RWPE1 (cell line): ENCODE data around the gene ATP5MC3.
A peak's percentile ranks its signal among the peaks of the same experiment; 100 is the strongest.

Experiments used
- CTCF ChIA-PET: fragments of 350-600 bp; sonication (Branson Sonifier 250); formaldehyde crosslinking; extraction: SDS; loops from one replicate; lab custom pipeline; 2021; lab: Yijun Ruan, JAX
- POLR2A ChIA-PET: fragments of 400-600 bp; formaldehyde crosslinking; extraction: SDS; loops from one replicate; lab custom pipeline; 2020; ENCODE audit warnings: antibody characterized with exemption; ENCODE audit not compliant: low non-redundant PET; lab: Yijun Ruan, JAX
- DNase-seq: peaks from one replicate; pipeline ENCODE4 v3.0.0; 2012; ENCODE audit warnings: low spot score
- H3K27ac ChIP-seq: fragments of 450-650 bp; 2 replicates; pipeline ENCODE4 v1.5.1; 2017
- CTCF ChIP-seq: fragments of 450-650 bp; conservative IDR thresholded peaks from 2 replicates; pipeline ENCODE4 v1.5.1; 2017; ENCODE audit warnings: low read depth, mild to moderate bottlenecking

The ATP5MC3 gene

GRCh38 chr2:175207741-175208438 is 26.4 kb upstream of the ATP5MC3 start:
- ChIA-PET CTCF (interaction anchor here (0.6 kb wide), 1 partner anchor 389 kb away, joined by 3 read pairs; no protein-coding TSS in a partner anchor), POLR2A (no interaction called here)
- H3K27ac ChIP-seq, result no peak overlapping the region
- TF ChIP-seq CTCF, result no peak
- DNase-seq, result no peak

GRCh38 chr2:175206866-175207265 is 25.4 kb upstream of the ATP5MC3 start:
- DNase-seq, result no peak
- TF ChIP-seq CTCF, result no peak
- CTCF ChIA-PET, result no interaction called here
- POLR2A ChIA-PET, result no interaction called here
- no peak overlapping the region for H3K27ac ChIP-seq

GRCh38 chr2:175205523-175205922 is 24.0 kb upstream of the ATP5MC3 start:
- CTCF ChIA-PET, result interaction anchor here (0.6 kb wide), 1 partner anchor 95 kb away, joined by 4 read pairs; no protein-coding TSS in a partner anchor
- TF ChIP-seq CTCF, result no peak
- DNase-seq, result peak; percentile 8
- POLR2A ChIA-PET, result no interaction called here
- H3K27ac ChIP-seq, result no peak overlapping the region

GRCh38 chr2:175203621-175204496 is 22.3 kb upstream of the ATP5MC3 start:
- CTCF ChIA-PET, result interaction anchor here (0.5 to 1.0 kb wide), 5 partner anchors 9 to 1973 kb away, joined by 3 to 5 read pairs (median 3); partner anchors contain the start of gene HOXD13
- TF ChIP-seq CTCF, result peak; percentile 62
- H3K27ac ChIP-seq, result no peak overlapping the region
- DNase-seq, result peak; percentile 24
- POLR2A ChIA-PET, result no interaction called here

- POLR2A ChIA-PET, result no interaction called here
- CTCF ChIA-PET, result no interaction called here
Measured at GRCh38 chr2:175195012-175195411, 13.5 kb upstream of the ATP5MC3 start.

More at GRCh38 chr2:175195012-175195411, 13.5 kb upstream of the ATP5MC3 start:
- no peak for TF ChIP-seq CTCF
- no peak overlapping the region for H3K27ac ChIP-seq
- no peak for DNase-seq
